Measurements from ENCODE around the gene HECW1.
"Not testable (repeated sequence)": the region's sequence is repeated elsewhere in the genome, so short reads cannot be mapped to it uniquely, and the experiment has no call there.

HECW1 gene

GRCh38 chr7:43112941-43113621, 634 bp downstream of the HECW1 start:
- DNase-seq: no peak

- no peak for DNase-seq
Measured at GRCh38 chr7:43113622-43114457, 1.4 kb downstream of the HECW1 start.

GRCh38 chr7:43114458-43114780, 2.0 kb downstream of the HECW1 start:
- no peak for DNase-seq

GRCh38 chr7:43116451-43116850, 4.0 kb downstream of the HECW1 start:
- no peak for DNase-seq

- DNase-seq: no peak
Measured at GRCh38 chr7:43117095-43117494, 4.6 kb downstream of the HECW1 start.

GRCh38 chr7:43117861-43118260, 5.4 kb downstream of the HECW1 start:
- DNase-seq: no peak

- DNase-seq: no peak
Measured at GRCh38 chr7:43118313-43118712, 5.9 kb downstream of the HECW1 start.

- no peak for DNase-seq
Measured at GRCh38 chr7:43119371-43120075, 7.1 kb downstream of the HECW1 start.

GRCh38 chr7:43121973-43122372, 9.5 kb downstream of the HECW1 start:
- no peak for DNase-seq

- DNase-seq: no peak
Measured at GRCh38 chr7:43123457-43123856, 11.0 kb downstream of the HECW1 start.

- no peak for DNase-seq
Measured at GRCh38 chr7:43124388-43124787, 11.9 kb downstream of the HECW1 start.

GRCh38 chr7:43130347-43130746, 17.9 kb downstream of the HECW1 start:
- no peak for DNase-seq

GRCh38 chr7:43135129-43135528, 22.7 kb downstream of the HECW1 start:
- DNase-seq: no peak

GRCh38 chr7:43136064-43136463, 23.6 kb downstream of the HECW1 start:
- no peak for DNase-seq

- DNase-seq: not testable (repeated sequence)
Measured at GRCh38 chr7:43137121-43137744, 24.8 kb downstream of the HECW1 start.

- no peak for DNase-seq
Measured at GRCh38 chr7:43137811-43138210, 25.4 kb downstream of the HECW1 start.

- DNase-seq: no peak
Measured at GRCh38 chr7:43138710-43139109, 26.3 kb downstream of the HECW1 start.

GRCh38 chr7:43139137-43139536, 26.7 kb downstream of the HECW1 start:
- no peak for DNase-seq

GRCh38 chr7:43140186-43140585, 27.7 kb downstream of the HECW1 start:
- no peak for DNase-seq

GRCh38 chr7:43141091-43141490, 28.6 kb downstream of the HECW1 start:
- no peak for DNase-seq

- DNase-seq: no peak
Measured at GRCh38 chr7:43142703-43143102, 30.3 kb downstream of the HECW1 start.

- DNase-seq: no peak
Measured at GRCh38 chr7:43143918-43144589, 31.6 kb downstream of the HECW1 start.

Measured in activated gamma-delta T cell treated with Interleukin-2 at 50 U/mL for 16 hours (primary cell).